SK-N-DZ (cell line): ENCODE measurements around the gene TSPAN17. TPM values are rescaled to one million over a fixed set of nuclear protein-coding genes. Genes with fewer than 3 reads are reported as not detected.
"Not testable (repeated sequence)": the region's sequence is repeated elsewhere in the genome, so short reads cannot be mapped to it uniquely, and the experiment has no call there.

ENCODE experiments used
- DNase-seq: peaks from one replicate; pipeline ENCODE4 v3.0.0-alpha.2; 2015; ENCODE audit warnings: low spot score
- polyA plus RNA-seq, 2 experiments: library from polyadenylated mRNA; depleted of rRNA; stranded (reverse); fragments of >200 nt; gene quantifications; 2 replicates each; pipeline ENCODE4 v1.2.3, GENCODE V29; 2014

TSPAN17 gene
- 22.4 and 22.7 TPM in 2 replicates for polyA plus RNA-seq (2014; cell fraction: cytosol; rRNA removed)
- polyA plus RNA-seq (2014; cell fraction: nucleus; rRNA removed) = 43.2 and 45.4 TPM in 2 replicates

GRCh38 chr5:176647030-176647842 lies at the start of gene TSPAN17:
Gene TSPAN17 (plus strand): TSS chr5:176647484. CDS start chr5:176647616, 132 bp downstream.
- peak; percentile 98 for DNase-seq

- DNase-seq = not testable (repeated sequence)
These were observed 47.4 kb upstream of the TSPAN17 start for GRCh38 chr5:176599749-176600430.

GRCh38 chr5:176601901-176602482 lies 45.3 kb upstream of the TSPAN17 start:
- no peak for DNase-seq

- DNase-seq = no peak
These were observed 44.2 kb upstream of the TSPAN17 start for GRCh38 chr5:176603091-176603490.

GRCh38 chr5:176606032-176606431 lies 41.3 kb upstream of the TSPAN17 start:
- no peak for DNase-seq

GRCh38 chr5:176606875-176607274 lies 40.4 kb upstream of the TSPAN17 start:
- no peak for DNase-seq

- DNase-seq = no peak
These were observed 39.1 kb upstream of the TSPAN17 start for GRCh38 chr5:176608142-176608705.

- DNase-seq = no peak
These were observed 38.2 kb upstream of the TSPAN17 start for GRCh38 chr5:176608937-176609723.

GRCh38 chr5:176609724-176610434 lies 37.4 kb upstream of the TSPAN17 start, which contains the start of gene GPRIN1:
Gene GPRIN1 (minus strand): TSS chr5:176610156. CDS start chr5:176599834, 10,322 bp downstream.
- DNase-seq = peak; percentile 70

- no peak for DNase-seq
These were observed 36.9 kb upstream of the TSPAN17 start for GRCh38 chr5:176610435-176610773.

GRCh38 chr5:176611435-176611834 lies 35.8 kb upstream of the TSPAN17 start:
- DNase-seq = no peak

GRCh38 chr5:176612008-176612407 lies 35.3 kb upstream of the TSPAN17 start:
- no peak for DNase-seq

GRCh38 chr5:176612855-176613254 lies 34.4 kb upstream of the TSPAN17 start:
- DNase-seq = no peak

GRCh38 chr5:176614805-176615478 lies 32.3 kb upstream of the TSPAN17 start:
- DNase-seq = no peak

GRCh38 chr5:176616511-176616910 lies 30.8 kb upstream of the TSPAN17 start:
- no peak for DNase-seq

GRCh38 chr5:176618783-176619182 lies 28.5 kb upstream of the TSPAN17 start:
- DNase-seq = peak; percentile 37

- DNase-seq = peak; percentile 84
These were observed 28.1 kb upstream of the TSPAN17 start for GRCh38 chr5:176619203-176619568.

GRCh38 chr5:176619569-176620332 lies 27.5 kb upstream of the TSPAN17 start:
- no peak for DNase-seq

GRCh38 chr5:176620333-176620981 lies 26.8 kb upstream of the TSPAN17 start:
- DNase-seq = no peak
